ENCODE data around the gene CUTA.
A peak's percentile ranks its signal among the peaks of the same experiment; 100 is the strongest.

Gene CUTA, protein sequence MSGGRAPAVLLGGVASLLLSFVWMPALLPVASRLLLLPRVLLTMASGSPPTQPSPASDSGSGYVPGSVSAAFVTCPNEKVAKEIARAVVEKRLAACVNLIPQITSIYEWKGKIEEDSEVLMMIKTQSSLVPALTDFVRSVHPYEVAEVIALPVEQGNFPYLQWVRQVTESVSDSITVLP

GRCh38 chr6:33417903-33418689 is at the start of gene CUTA:
Gene CUTA (minus strand): TSS chr6:33418107. CDS start chr6:33418000, 107 bp downstream.
- peak; percentile 90 for DNase-seq

- DNase-seq, result no peak
These were observed 49.2 kb upstream of the CUTA start for GRCh38 chr6:33467091-33467490.

- DNase-seq, result no peak
These were observed 48.3 kb upstream of the CUTA start for GRCh38 chr6:33466075-33466735.

DNA sequence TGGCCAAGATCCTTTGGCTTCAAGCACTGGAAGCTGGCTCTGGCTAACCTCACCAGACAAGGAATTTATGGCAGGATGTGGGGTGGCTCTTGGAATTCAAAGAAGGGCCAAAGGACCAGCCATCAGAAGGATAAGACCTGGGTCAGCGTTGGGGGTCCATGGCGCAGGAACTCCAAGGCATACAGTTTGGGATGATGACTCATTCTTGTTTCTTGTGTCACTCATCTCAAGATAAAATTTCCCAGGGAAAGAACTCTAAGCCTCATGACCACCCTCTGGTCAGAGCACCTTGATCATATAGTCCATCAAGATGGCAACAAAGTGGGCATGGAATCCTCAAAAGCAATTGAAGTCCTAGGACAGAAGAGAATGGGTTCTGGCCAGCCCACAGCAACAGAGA is 41.3 kb upstream of the CUTA start:
- no peak for DNase-seq

DNA sequence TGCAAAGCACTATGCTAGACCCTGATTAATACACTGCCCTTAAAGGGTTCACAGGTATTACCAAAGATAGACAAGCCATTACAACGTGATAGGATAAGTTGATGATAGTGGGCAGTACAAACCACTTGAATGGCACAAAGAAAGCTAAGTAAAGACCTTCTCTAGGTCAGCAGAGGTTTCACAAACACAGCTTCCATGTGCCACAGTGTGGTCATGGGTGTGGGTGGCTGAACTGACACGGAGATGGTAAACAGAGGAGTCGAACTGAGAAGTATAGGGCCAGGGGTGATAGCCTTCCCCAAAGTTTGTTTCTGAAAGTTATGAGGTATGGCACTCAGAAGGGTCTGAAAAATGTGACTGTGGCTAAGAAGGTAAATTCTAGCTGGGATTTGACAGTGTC is 40.8 kb upstream of the CUTA start:
- no peak for DNase-seq

DNA sequence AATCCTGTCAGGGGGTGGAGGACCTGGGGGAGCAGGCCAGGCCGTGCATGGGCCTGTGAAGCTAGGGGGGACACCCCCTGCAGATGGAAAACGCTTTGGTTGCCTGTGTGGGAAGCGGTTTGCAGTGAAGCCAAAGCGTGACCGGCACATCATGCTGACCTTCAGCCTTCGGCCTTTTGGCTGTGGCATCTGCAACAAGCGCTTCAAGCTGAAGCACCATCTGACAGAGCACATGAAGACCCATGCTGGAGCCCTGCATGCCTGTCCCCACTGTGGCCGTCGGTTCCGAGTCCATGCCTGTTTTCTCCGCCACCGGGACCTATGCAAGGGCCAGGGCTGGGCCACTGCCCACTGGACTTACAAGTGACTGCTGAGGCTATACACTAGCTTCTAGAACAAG is 38.2 kb upstream of the CUTA start:
- DNase-seq, result no peak

DNA sequence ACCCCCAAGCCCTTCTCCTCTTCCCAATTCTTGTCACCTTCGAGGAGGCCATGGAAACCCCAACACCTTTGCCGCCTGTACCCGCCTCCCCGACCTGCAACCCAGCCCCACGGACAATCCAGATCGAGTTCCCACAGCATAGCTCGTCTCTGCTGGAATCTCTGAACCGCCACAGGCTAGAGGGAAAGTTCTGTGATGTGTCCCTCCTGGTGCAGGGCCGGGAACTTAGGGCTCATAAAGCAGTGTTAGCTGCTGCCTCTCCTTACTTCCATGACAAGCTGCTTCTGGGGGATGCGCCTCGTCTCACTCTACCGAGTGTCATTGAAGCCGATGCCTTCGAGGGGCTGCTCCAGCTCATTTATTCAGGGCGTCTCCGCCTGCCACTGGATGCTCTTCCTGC is 37.1 kb upstream of the CUTA start:
- no peak for DNase-seq

- DNase-seq, result peak; percentile 98
These were observed 36.4 kb upstream of the CUTA start, which contains the start of gene ZBTB9 for GRCh38 chr6:33454009-33454946. Gene ZBTB9 (plus strand): TSS chr6:33454576. CDS start chr6:33455101, 525 bp downstream.

DNA sequence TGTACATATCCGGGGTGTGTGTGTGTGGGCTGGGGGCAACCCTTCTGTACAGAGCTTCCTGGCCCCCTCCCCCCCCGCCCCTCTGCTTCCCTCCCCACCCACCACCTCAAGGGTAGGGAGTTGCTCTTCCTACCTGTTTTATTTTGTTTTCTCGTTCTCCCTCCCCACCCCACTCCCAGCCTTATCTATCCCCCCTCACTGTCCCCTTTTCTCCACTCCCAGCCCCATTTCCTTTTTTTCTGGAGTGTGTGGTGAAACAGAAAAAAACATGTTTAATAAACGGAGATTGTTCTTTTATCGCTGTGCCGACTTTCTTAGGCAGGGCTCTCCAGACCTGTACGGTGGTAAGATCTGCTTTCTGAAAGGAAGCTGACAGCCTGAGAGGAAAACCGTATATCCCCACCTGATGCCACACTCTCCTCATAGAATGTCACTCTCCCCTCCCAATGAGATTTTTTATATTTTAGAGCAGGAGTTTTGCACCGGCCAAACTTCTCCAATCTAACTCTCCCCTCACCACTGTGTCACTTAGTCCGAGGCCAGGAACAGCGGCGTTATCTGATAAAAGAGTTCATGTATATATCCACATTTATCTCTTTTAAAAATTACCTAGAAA is 35.6 kb upstream of the CUTA start:
- peak; percentile 23 for DNase-seq

DNA sequence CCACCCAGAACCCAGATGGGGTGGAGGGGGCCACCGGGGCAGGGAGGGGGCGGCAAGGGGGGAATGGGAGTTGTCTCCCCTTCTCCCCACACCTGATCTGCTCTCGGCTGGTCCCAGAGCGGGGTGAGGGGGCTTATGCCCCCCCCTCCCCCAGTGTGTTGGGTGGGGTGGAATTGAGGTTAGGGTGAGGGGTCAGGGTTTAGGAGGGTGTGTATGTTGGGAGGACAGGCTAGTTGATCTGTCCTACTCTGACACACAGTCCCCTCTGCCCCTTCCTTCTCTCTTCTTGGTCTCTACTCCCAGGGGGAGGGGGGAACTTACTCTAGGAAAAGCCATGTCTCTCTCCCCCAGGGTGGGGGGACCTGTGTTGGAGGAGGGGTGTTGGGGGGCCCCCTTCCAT is 34.6 kb upstream of the CUTA start:
- DNase-seq, result peak; percentile 25

GRCh38 chr6:33451606-33452005 is 33.7 kb upstream of the CUTA start:
- DNase-seq, result peak; percentile 24

- peak; percentile 17 for DNase-seq
These were observed 32.5 kb upstream of the CUTA start for GRCh38 chr6:33450434-33450833.

GRCh38 chr6:33446356-33446755 is 28.4 kb upstream of the CUTA start:
- DNase-seq, result no peak

DNA sequence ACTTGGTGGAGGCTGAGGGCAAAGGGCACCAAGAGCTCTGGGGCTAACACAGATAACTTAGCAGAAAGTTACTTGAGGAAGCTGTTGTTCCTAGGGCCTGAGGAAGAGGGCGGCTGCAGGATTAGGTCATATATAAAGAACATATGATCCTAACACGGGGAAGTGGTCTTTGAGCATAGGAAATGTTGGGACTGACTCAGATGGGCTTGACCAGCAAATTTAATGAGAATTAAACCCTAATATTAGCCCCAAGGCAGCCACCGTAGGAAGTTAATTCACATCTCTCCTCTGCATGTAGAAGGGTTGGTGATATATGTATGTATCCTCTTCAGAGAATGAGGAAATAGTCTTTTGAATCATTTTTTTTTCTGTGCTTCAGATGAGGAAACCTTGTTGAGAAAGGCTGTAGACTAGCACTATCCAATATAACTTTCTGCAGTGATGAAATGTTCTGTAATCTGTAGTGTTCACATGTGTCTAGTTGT is 27.3 kb upstream of the CUTA start:
- no peak for DNase-seq

DNA sequence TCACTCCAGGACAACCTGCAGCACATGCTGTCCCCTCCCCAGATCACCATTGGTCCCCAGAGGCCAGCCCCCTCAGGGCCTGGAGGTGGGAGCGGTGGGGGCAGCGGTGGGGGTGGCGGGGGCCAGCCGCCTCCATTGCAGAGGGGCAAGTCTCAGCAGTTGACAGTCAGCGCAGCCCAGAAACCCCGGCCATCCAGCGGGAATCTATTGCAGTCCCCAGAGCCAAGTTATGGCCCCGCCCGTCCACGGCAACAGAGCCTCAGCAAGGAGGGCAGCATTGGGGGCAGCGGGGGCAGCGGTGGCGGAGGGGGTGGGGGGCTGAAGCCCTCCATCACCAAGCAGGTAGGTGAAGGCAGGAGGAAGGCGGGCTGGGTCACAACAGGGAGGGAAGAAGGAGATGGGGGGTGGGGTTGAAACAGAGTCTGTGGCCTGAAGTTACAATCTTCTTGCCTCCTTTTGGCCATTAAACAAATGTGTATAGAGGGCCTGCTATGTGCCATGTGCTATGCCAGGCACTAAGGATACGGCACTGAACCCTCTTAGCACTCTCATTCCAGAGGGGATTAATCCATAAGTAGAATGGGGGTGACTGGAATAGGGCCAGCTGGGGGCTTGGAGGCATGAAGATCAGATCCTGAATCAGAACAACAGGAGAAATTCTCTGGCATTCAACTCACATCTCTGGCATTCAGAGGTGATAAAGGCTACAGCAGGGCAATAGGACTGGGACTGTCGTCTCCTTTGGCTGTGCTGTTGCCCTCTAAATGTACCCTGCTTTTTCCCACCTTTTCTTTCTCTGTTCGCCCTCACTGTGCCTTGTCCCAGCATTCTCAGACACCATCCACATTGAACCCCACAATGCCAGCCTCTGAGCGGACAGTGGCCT is 26.0 kb upstream of the CUTA start:
- no peak for DNase-seq

DNA sequence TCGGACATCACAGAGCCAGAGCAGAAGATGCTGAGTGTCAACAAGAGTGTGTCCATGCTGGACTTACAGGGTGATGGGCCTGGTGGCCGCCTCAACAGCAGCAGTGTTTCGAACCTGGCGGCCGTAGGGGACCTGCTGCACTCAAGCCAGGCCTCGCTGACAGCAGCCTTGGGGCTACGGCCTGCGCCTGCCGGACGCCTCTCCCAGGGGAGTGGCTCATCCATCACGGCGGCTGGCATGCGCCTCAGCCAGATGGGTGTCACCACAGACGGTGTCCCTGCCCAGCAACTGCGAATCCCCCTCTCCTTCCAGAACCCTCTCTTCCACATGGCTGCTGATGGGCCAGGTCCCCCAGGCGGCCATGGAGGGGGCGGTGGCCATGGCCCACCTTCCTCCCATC is 25.1 kb upstream of the CUTA start:
- DNase-seq, result no peak

DNA sequence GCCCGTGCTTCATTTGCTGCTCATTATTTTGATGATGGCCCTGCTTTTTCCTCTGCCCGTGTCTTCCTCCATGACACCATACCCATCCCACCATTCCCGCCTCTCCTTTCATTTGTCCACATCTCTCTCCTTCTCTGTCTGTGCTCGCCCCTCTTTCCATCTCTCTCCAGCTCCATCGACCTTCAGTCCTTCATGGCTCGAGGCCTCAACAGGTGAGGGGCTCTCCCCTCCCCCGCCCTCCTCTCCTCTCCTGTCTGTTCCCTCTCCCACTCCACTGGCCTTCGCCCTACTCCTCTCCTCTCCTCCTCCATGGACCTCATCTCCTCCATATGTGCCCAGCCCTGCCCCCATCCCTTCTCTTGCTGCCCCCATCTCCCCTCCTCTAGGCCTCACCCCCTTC is 24.4 kb upstream of the CUTA start:
- no peak for DNase-seq

- no peak for DNase-seq
These were observed 23.6 kb upstream of the CUTA start for GRCh38 chr6:33441457-33441856.

DNA sequence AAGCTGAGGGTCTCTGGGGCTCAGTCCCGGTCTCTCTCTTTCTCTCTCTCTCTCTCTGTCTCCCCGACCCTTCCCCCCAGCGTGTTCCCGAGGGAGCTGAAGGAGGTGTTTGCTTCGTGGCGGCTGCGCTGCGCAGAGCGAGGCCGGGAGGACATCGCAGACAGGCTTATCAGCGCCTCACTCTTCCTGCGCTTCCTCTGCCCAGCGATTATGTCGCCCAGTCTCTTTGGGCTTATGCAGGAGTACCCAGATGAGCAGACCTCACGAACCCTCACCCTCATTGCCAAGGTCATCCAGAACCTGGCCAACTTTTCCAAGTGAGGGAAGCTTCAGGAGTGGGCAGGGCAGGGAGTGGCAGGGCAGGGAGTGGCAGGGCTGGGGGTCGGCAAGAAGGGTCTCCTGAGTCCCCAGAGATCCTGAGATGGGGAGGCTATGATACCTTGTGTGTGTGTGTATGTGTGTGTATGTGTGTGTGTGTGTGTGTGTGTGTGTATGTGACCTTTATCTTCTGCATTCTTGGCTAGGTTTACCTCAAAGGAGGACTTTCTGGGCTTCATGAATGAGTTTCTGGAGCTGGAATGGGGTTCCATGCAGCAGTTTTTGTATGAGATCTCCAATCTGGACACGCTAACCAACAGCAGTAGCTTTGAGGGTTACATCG is 22.9 kb upstream of the CUTA start:
- no peak for DNase-seq

GRCh38 chr6:33439956-33440648 is 22.2 kb upstream of the CUTA start:
- no peak for DNase-seq
